Spleen (tissue), 7 donors: ENCODE measurements around the gene PCDHGB2.

Experiments
- CTCF ChIP-seq, 11 experiments: fragments of 200-600 bp in 7 of 11; fragments of 450-650 bp in 4 of 11; sonication (generic) in 4 of 11; IDR thresholded peaks in 8 of 11; conservative IDR thresholded peaks in 3 of 11; 1 replicate in 7 of 11; 2 replicates in 4 of 11; pipeline versions ENCODE4 v1.4.0 to v1.8.0; 2016 to 2021; ENCODE audit warnings: antibody characterized with exemption in 11 of 11, inconsistent platforms in 4 of 11, mild to moderate bottlenecking in 1 of 11
- POLR2A ChIP-seq, 3 donors: fragments of 450-650 bp; IDR thresholded peaks; one replicate each; pipeline ENCODE4 v1.5.1; 2017; ENCODE audit warnings: antibody characterized with exemption in 3 of 3, mild to moderate bottlenecking in 1 of 3
- POLR2AphosphoS5 ChIP-seq, 3 donors: sonication (generic); formaldehyde crosslinking; IDR thresholded peaks; one replicate each; pipeline ENCODE4 v1.5.1; 2017; ENCODE audit warnings: antibody characterized with exemption in 3 of 3
- donor health status: DM: no; HTN: no; CAD: no; lungs with moderate emphysema.
- donor health status: DM: no; HTN: no; CAD: no.
- donor health status: DM: no; HTN: no; CAD: no.

GRCh38 chr5:141319699-141320098 lies 40.1 kb upstream of the PCDHGB2 start:
- TF ChIP-seq POLR2AphosphoS5 (IDR thresholded peaks at IDR 0.05) (no peak), POLR2A (IDR thresholded peaks at IDR 0.05) (no peak), CTCF (IDR thresholded peaks at IDR 0.05 in 8 of 11, conservative IDR thresholded peaks at IDR 0.05 in 3 of 11) (no peak)
